ENCODE measurements around the gene ADCY7.

Gene ADCY7

DNA sequence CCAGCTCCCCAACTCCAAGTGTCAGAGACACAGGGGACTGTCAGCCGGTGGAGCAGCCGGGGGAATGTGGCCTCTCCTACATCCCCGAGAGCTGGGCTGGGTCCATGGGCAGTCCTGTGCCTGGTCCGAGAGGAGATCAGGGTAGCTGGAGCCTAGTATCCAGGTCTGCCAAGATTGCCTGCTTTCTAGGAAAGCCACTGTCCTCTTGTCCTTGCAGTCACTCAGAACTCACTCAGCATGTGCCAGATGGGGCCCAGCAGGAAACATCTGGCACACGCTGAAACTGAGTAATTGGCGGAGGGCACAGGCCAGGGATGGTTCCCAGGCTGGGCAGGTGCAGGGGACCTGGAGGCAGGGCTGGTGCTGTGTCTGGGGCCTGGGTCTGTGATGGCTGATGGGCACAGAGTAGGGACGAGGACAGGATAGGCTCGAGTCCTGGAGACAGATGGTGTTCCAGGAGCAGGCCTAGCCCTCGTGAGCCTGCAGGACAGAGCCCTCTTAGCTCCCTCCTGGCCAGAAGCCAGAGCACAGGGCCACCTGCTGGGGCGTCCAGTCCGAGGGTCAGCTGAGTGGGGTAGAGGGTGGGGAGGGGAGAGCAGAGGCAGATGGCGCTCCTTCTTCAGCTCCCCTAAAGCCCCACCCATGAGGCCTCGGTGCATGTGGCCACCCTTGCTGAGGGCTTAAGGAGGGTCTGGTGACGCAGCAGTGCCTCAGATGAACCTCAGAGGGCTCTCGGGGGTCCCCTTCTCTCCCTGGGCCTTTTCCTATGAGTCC is 31.1 kb downstream of the ADCY7 start:
- Histone ChIP-seq H3K27ac (peak overlapping the region in 8 of 11 experiments; percentile 13 to 69 (median 35); a peak in 14 of 22 replicates), H3K36me3 (peaks cover 7 to 99% (median 40%) of the 10 kb centered on the region in 11 experiments; a peak in 20 of 22 replicates)

DNA sequence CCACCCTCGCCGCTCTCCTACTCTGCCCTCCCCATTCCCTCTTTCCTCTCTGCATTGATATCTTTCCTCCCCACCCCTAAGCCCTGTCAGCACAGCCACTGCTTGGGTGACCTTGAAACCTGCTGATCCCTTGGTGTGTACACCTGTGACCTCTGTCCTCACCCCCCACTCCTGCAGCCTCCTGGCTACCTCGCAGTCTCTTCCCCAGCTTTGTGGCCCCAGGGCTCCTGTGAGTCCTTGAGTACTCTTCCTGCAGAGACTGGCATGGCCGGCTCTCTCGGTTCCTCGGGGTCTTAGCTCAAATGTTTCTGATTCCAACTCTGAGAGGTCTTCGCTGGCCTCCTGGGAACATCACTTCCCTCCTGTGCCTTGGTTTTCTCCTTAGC is 31.7 kb downstream of the ADCY7 start:
- no peak for TF ChIP-seq Cebpa-rat (IDR thresholded peaks at IDR 0.05)
- Histone ChIP-seq H3K27me3 (no peaks in the 10 kb centered on the region), H3K36me3 (peaks cover 7 to 99% (median 34%) of the 10 kb centered on the region in 11 experiments; a peak in 20 of 22 replicates), H3K9ac (peak overlapping the region in 8 of 11 experiments; percentile 1 to 63 (median 38); a peak in 12 of 22 replicates), H3K4me1 (peaks cover 24 to 60% (median 49%) of the 10 kb centered on the region in 10 experiments), H3K4me2 (peak overlapping the region in 9 of 11 experiments; percentile 33 to 93 (median 87); a peak in 18 of 22 replicates), H4K20me1 (peaks cover 11 to 99% (median 25%) of the 10 kb centered on the region in 11 experiments; a peak in 20 of 22 replicates), H3K9me3 (replicated peaks in 1 of 11) (no peaks in the 10 kb centered on the region), H3K4me3 (no peak overlapping the region; a peak in 2 of 20 replicates), H3K27ac (peak overlapping the region in 8 of 11 experiments; percentile 13 to 69 (median 35); a peak in 14 of 22 replicates)

More for the DNA sequence above, 31.1 kb downstream of the ADCY7 start:
- Histone ChIP-seq H3K9me3 (replicated peaks in 1 of 11) (no peaks in the 10 kb centered on the region), H3K27me3 (no peaks in the 10 kb centered on the region), H3K4me2 (peak overlapping the region in 9 of 11 experiments; percentile 33 to 93 (median 87); a peak in 18 of 22 replicates), H3K4me3 (peak overlapping the region in 1 of 10 experiments; percentile 22; a peak in 2 of 20 replicates), H3K4me1 (peaks cover 18 to 60% (median 49%) of the 10 kb centered on the region in 10 experiments; a peak in 19 of 20 replicates), H4K20me1 (peaks cover 12 to 99% (median 25%) of the 10 kb centered on the region in 11 experiments; a peak in 20 of 22 replicates), H3K9ac (peak overlapping the region; percentile 2 to 63 (median 36); a peak in 15 of 22 replicates)
- no peak for TF ChIP-seq Cebpa-rat (IDR thresholded peaks at IDR 0.05)

DNA sequence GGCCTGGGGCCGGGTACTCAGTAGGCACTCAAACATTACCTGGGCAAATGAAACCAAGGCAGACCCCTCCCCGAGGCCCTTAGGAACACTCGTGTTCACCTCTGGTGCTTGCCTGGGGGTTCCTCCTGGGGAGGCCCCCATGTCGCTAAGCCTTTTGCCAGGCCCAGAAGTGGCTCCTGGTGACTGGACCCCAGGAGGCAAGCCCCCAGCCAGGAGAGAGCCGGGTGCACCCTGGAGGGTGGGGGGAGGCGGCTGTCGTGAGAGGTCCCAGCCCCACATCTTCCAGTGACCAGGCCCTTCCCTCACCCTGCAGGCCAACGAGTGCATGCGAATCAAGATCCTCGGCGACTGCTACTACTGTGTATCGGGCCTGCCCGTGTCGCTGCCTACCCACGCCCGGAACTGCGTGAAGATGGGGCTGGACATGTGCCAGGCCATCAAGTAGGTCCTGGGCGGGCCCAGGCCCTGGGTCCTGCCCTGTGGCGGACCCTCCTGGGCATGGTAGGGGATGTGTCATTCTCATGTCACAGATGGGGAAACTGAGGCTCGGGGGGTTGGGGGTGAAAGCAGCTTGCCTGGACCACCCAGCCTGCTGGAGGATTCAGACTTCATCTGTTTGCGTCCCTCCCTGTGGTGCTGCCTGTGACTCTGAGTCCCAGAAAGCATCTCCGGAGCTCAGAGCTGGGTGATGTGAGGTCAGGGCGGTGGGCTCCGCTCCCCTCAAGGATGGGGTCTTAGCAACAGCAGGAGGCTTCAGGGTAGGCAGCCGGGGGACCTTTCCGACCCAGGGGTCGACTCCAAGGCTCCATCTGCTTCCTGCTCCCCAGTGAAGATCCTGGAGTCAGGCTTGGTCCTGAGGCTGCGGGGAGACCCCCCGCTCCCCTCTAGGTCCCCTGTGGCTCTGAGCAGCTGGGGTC is 32.5 kb downstream of the ADCY7 start:
- no peaks in the 10 kb centered on the region for H3K9me3 ChIP-seq (replicated peaks in 1 of 11)
- peaks cover 7 to 99% (median 26%) of the 10 kb centered on the region in 11 experiments; a peak in 18 of 22 replicates for H3K36me3 ChIP-seq
- H3K4me1 ChIP-seq, result peaks cover 32 to 64% (median 55%) of the 10 kb centered on the region in 10 experiments
- peak overlapping the region in 6 of 11 experiments; percentile 26 to 69 (median 44); a peak in 10 of 22 replicates for H3K27ac ChIP-seq
- H3K9ac ChIP-seq, result peak overlapping the region in 9 of 11 experiments; percentile 1 to 63 (median 36); a peak in 11 of 22 replicates
- H4K20me1 ChIP-seq, result peaks cover 7 to 99% (median 25%) of the 10 kb centered on the region in 11 experiments; a peak in 20 of 22 replicates
- peak overlapping the region in 8 of 11 experiments; percentile 67 to 93 (median 87); a peak in 16 of 22 replicates for H3K4me2 ChIP-seq
- no peaks in the 10 kb centered on the region for H3K27me3 ChIP-seq
- TF ChIP-seq Cebpa-rat (IDR thresholded peaks at IDR 0.05), result no peak
- H3K4me3 ChIP-seq, result peak overlapping the region in 1 of 10 experiments; percentile 14; a peak in 1 of 20 replicates

DNA sequence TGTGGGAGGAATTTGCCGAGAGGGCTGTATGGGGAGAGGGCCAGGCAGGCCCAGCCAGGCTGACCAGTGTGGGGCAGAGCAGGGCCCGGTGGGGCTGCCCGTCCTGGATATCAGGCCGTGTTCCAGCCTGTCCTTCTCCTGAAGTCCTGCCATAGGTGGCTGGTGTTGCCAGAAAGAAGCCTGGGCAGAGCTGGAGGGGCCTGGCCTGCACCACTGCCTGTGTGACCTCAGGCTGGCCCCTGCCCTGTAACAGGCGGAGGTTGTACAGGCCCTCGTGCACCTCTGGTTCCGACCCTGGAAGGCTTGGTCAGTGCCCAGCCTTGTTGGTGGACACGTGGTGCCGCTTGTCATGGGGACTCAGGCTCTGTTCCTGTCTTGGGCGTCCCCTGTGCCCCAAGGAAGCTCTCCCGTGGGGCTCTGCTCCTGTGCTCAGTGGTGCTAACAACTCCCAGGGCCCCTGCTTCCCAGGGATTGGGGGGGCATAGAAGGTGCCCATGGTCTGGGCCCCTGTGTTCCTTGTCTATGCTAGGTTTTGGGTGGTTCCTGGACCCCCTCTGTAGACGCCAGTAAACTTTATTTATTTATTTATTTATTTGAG is 33.3 kb downstream of the ADCY7 start:
- Histone ChIP-seq H3K4me3 (no peak overlapping the region), H3K4me1 (peaks cover 39 to 71% (median 63%) of the 10 kb centered on the region in 10 experiments), H3K9me3 (replicated peaks in 1 of 11) (no peaks in the 10 kb centered on the region), H3K4me2 (peak overlapping the region in 7 of 11 experiments; percentile 82 to 93 (median 87); a peak in 12 of 22 replicates), H3K9ac (peak overlapping the region in 5 of 11 experiments; percentile 9 to 63 (median 59); a peak in 5 of 22 replicates), H3K36me3 (peaks cover 7 to 99% (median 23%) of the 10 kb centered on the region in 11 experiments; a peak in 18 of 22 replicates), H3K27me3 (no peaks in the 10 kb centered on the region), H4K20me1 (peaks cover 7 to 99% (median 25%) of the 10 kb centered on the region in 11 experiments; a peak in 20 of 22 replicates), H3K27ac (peak overlapping the region in 4 of 11 experiments; percentile 7 to 69 (median 40); a peak in 4 of 22 replicates)
- TF ChIP-seq Cebpa-rat (IDR thresholded peaks at IDR 0.05), result no peak

DNA sequence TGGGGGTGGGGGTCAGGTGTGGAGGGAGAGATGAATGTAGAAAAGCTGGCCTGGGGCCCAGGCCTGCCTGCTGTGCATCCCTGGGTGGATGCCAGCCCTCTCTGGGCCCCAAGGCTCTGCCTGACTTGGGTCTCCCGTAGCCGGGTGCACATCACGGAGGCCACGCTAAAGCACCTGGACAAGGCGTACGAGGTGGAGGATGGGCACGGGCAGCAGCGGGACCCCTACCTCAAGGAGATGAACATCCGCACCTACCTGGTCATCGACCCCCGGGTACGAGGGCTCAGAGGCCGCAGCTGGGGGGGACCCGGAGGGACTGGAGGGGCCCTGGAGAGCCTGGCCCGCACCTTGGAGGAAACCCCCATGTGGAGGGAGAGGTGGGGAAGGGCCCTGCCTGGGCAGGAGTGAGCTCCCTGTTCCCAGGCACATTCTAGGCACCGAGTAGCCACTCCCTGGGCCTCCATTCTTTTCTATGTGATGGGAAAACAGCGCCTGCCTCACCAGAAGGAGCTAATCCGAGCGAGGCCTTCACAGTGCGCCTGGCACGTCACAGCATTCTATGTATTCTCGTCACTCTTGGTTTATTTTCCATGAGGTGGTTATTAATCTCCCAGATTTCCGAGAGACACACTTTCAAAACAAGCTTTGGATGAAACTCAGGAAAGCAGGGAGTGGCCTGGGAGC is 34.7 kb downstream of the ADCY7 start:
- Histone ChIP-seq H3K4me3 (no peak overlapping the region), H3K4me2 (no peak overlapping the region), H3K4me1 (peaks cover 43 to 78% (median 67%) of the 10 kb centered on the region in 10 experiments), H3K9ac (peak overlapping the region in 1 of 11 experiments; percentile 29; a peak in 1 of 22 replicates), H4K20me1 (peaks cover 7 to 99% (median 25%) of the 10 kb centered on the region in 11 experiments; a peak in 20 of 22 replicates), H3K9me3 (replicated peaks in 1 of 11) (no peaks in the 10 kb centered on the region), H3K27ac (0 out of 22 replicates have a peak overlapping the region, but pooled peaks of 1 of the 11 experiments have one; percentile 3), H3K36me3 (peaks cover 0 to 99% (median 8%) of the 10 kb centered on the region in 11 experiments; a peak in 13 of 22 replicates), H3K27me3 (no peaks in the 10 kb centered on the region)
- TF ChIP-seq Cebpa-rat (IDR thresholded peaks at IDR 0.05), result no peak

DNA sequence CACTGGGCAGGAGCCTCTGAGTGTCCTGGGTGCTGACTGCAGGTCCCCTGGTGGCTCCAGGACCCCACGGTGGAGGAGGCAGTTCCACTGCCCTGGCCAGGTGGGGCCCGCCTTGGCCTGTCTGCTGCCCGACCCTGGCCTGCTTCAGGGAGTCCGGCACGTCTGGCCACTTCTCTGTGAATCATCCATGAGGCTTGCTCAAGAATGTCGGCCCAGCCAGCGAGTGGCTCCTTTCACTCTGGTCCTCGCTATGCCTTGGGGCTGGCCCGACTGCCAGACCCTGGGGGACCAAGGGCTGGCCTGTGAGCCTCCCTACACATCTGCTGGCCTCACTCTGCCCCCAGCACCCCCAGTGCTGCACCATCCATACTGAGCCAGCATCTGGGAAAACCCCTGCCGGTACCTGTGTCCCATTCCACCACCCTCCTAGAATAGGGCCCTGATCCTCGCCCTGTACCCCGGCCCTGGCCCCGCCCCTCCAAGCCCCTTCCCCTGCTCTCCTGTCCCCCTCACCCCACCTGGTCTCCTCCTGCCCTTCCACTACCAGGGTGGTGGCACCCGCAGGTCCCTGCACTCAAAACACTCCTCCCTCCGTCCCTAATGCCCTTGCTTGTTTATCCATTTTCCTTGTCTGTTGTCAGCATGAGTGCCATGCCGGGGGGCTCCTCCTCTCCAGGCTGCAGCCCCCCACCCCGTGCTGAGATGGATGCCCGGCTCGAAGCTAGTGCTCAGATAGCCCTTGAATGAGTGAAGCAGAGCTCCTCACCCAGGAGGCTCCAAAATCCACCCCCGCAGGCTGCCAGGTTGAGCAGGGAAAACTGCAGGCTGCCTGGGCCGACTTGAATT is 35.5 kb downstream of the ADCY7 start:
- Histone ChIP-seq H3K4me2 (no peak overlapping the region), H3K4me1 (peaks cover 45 to 78% (median 67%) of the 10 kb centered on the region in 10 experiments), H3K9me3 (replicated peaks in 1 of 11) (no peaks in the 10 kb centered on the region), H3K36me3 (peaks cover 0 to 99% (median 8%) of the 10 kb centered on the region in 11 experiments; a peak in 13 of 22 replicates), H3K4me3 (no peak overlapping the region), H4K20me1 (peaks cover 4 to 97% (median 23%) of the 10 kb centered on the region in 11 experiments; a peak in 20 of 22 replicates), H3K9ac (peak overlapping the region in 1 of 11 experiments; percentile 29; a peak in 1 of 22 replicates), H3K27ac (no peak overlapping the region), H3K27me3 (no peaks in the 10 kb centered on the region)
- TF ChIP-seq Cebpa-rat (IDR thresholded peaks at IDR 0.05), result no peak

Data from BLaER1 treated with 17β-estradiol and CSF1 and Interleukin-3, amounts not matched to agents 10 nM and 100 nM (cell line).